Effector CD8-positive, alpha-beta T cell (primary cell): ENCODE measurements around the gene LRCH2.
"Not testable (repeated sequence)": the region's sequence is repeated elsewhere in the genome, so short reads cannot be mapped to it uniquely, and the experiment has no call there.

Source experiments
- DNase-seq: peaks from one replicate; lab custom pipeline; 2025; lab: John Stamatoyannopoulos, UW
- total RNA-seq, 4 experiments: gene quantifications; one replicate each; lab custom pipeline; 2026; lab: John Stamatoyannopoulos, UW

LRCH2 gene, protein sequence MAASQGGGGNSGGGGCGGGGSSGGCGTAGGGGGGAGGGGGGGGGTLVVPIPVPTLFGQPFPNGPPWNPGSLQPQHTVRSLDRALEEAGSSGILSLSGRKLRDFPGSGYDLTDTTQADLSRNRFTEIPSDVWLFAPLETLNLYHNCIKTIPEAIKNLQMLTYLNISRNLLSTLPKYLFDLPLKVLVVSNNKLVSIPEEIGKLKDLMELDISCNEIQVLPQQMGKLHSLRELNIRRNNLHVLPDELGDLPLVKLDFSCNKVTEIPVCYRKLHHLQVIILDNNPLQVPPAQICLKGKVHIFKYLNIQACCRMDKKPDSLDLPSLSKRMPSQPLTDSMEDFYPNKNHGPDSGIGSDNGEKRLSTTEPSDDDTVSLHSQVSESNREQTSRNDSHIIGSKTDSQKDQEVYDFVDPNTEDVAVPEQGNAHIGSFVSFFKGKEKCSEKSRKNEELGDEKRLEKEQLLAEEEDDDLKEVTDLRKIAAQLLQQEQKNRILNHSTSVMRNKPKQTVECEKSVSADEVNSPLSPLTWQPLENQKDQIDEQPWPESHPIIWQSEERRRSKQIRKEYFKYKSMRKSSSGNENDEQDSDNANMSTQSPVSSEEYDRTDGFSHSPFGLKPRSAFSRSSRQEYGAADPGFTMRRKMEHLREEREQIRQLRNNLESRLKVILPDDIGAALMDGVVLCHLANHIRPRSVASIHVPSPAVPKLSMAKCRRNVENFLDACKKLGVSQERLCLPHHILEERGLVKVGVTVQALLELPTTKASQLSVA
- 0 to 0.36 (median 0.18) reads per million in 4 experiments for total RNA-seq

DNA sequence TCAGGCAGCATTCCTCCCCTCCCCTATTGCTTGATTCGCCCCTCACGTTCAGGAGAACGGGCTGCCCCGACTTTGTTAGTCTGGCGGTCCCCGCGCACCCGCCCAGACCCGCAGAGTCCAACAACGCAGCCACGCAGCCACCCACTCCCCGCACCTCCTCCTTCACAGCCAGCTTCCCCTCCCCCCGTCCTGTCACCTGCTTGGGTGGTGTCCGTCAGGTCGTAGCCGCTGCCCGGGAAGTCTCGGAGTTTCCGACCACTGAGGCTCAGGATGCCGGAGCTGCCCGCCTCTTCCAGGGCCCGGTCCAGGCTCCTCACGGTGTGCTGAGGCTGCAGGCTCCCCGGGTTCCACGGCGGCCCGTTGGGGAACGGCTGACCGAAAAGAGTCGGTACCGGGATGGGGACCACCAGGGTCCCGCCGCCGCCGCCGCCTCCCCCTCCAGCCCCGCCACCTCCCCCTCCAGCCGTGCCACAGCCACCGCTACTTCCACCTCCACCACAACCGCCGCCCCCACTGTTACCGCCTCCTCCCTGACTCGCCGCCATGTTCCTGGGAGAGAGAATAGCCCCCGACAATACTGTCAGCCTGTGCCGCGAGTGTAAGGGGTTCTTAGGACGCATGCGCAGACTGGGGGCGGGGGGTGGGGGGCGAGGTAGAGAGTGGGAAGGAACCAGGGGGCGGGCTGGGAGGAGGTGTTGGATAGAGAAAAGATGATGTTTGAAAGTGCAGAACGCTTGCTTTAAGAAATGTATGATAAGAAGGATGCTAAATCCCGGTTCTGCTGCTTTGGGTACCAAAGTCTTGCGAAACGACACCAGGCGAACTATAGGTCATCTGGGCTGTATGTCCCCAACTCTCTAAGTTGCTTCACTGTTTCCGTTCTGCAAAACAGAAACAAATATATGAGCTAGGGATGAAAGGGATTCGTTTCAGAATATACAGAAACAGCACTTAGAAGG lies at the start of gene LRCH2:
TSS of gene LRCH2 (minus strand) at position 600 of the 959 bp plus-strand sequence. CDS start at position 545, 55 bp downstream.
- no peak for DNase-seq

DNA sequence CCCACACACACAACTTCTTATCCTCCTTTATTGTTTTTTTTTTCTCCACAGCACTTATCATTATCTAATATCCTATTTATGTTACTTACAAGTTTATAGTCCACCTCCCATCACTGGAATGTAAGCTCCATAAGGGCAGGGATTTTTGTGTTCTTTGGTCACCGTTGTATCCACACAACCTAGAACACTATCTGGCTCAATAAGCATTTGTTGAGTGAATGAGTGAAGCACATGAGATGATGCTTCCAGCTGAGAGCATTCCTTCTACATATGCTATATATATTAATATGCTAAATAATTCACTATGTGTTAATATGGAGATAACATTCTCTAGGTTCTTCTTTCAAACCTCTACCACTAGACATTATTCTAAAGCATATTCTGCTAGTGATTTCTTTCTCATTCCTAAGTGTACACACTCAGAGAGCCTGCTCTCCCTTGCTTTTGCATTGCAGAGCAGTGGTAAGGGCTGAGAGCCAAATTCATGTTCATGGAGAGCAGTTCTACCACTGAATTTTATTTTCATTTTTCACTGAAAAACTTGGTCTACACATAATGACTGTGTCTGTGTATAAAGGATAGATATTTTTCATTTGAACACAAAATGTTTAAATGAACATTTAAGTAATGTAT lies 35.3 kb upstream of the LRCH2 start:
- DNase-seq = no peak

DNA sequence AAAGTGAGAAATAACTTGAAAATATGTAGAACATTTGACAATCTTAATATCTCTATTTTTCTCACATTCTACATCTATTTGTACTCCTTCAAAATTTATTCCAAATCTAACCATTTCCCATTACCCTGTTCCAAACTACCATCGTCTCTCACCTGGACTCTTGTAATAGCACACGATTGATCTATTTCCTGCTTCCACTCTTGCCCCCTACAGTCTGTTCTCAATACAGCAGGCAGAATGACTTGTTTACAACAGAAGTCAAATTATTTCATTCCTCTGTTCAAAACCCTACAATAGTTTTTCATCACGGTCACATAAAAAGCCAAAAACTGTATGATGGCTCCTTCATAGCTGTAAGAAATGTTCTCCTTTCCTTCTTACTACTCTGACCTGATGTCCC lies 34.5 kb upstream of the LRCH2 start:
- no peak for DNase-seq

DNA sequence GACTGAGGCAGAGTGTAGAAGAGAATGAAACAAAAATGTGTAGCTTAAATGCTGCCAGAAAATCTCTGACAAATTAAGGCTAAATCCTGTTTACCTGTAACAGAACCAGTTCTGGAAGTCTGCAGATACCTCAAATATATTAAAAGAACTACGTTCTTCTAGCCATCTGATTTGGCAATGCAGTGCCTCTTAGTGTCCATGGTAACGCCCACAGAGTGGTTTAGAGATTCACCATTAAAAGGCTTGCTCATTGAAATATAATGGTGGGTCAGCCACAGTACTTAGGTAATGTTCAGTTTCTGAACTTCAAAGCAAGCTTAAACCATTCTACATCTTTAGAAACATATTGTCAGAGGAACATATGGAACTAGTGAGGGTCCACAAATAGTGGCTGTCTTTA lies 32.4 kb upstream of the LRCH2 start:
- DNase-seq = no peak

DNA sequence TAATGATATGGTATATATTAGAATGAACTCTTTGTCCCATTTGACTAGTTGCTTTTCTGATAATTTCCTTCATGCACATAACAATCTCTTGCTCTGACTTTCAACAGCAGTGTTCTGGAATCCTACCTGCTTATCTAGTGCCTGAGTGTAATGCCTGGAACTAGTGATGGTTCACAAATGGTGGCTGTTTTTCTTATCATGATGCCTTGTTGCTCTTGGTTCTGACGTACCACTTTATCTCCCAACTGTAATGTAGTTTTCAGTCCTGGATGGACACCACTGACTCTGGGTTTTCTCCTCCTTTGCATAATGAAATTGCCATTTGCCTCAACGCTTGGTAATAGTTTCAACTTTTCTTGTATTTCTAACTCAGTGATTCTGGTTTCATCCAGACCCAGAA lies 30.1 kb upstream of the LRCH2 start:
- no peak for DNase-seq

DNA sequence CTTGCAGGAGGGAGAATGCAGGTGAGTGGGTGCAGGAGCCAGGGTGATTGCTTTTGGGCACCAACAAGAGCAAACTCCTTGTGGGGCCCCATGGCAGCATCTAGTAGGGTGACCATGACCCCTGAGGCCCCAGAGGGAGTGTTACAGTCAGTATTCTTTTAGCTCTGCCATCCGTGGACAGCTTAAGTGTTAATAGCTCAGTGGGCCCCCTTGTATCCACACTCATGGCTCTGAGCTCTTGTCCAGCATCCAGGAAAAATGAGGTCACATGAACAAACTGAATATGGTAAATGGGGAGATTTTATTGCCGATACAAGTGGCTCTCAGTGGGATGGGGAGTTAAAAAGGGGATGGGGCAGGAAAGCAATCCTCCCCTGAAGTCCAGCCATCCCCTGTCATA lies 27.3 kb upstream of the LRCH2 start:
- no peak for DNase-seq

DNA sequence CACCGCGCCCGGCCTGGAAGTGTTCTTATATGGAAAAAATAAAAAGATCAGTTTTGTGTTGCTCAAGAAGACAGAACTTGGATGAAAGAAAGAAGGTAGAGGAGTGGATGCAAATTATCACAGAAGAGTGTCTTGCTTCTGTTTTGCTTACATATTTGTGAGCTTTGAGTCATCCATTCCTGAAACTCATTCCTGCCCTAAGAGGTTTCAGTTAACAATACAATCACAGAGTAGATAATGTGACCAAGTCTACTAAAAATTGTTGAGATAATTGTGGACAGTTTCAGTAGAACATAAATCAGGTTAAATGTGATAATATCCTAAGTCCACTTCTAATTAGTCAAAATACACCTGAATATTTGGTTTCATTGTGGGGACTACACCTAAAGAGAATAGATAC lies 26.4 kb upstream of the LRCH2 start:
- no peak for DNase-seq

DNA sequence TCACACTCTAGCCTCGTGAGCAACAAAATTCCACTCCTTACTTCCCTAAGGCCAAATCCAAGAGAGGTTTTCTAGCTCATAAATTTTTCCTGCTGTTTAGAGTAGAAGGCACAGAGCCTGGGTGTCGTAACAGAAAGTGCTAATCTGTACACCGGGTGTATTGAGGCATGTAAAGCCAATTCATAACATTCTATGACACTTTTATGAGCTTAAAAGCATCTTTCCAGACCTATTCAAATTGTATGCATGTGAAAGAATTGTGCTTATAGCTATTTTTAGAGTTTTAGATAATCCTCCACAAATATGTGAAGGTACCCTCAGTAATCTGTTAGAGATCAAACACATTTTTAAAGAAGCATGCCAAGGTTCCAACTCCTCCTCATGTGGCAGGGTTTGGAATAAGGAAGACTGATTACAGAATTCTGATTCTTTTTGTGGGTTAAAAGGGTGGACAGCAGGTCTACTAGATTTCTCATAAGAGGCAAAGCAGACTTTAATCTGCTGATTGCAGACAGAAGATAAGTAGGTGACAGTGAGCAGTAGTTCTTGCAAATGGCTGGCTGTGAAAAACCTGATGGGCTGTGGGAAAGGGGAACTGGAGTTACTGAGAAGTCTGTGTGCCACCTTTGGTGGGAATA lies 25.5 kb upstream of the LRCH2 start:
- DNase-seq = no peak

DNA sequence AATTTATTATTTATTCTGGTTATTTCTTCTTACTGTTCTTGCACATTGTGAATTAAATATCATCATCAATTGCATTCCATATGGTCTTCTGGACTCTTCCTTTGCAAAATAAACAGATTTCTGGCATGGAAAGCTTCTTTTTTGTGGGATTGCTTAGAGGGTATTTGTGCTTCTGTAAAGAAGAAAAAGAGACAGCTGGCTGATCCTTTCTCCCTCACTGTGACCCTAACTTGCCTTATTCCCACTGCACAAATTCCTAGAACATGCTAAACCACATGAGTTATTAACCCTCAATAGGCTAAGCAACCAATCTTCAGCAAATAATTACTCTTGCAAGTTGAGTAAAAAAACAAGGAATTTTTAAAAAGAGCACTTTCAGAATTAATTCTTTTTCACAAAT lies 23.8 kb upstream of the LRCH2 start:
- DNase-seq = no peak

DNA sequence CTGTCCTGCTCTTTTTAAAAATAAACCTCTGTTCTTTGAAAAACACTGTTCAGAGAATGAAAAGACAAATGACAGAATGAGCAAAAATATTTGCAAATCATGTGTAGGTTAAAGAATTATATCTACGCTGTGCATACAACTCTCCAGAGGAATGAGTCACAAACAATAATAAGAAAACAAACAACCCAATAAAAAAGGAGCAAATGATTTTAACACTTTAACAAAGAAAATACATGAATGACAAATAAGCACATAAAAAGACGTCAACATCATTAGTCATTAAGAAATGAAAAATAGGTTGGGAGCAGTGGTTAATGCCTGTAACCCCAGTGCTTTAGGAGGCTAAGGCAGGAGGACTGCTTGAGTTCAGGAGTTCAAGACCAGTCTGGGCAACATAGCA lies 21.1 kb upstream of the LRCH2 start:
- no peak for DNase-seq

DNA sequence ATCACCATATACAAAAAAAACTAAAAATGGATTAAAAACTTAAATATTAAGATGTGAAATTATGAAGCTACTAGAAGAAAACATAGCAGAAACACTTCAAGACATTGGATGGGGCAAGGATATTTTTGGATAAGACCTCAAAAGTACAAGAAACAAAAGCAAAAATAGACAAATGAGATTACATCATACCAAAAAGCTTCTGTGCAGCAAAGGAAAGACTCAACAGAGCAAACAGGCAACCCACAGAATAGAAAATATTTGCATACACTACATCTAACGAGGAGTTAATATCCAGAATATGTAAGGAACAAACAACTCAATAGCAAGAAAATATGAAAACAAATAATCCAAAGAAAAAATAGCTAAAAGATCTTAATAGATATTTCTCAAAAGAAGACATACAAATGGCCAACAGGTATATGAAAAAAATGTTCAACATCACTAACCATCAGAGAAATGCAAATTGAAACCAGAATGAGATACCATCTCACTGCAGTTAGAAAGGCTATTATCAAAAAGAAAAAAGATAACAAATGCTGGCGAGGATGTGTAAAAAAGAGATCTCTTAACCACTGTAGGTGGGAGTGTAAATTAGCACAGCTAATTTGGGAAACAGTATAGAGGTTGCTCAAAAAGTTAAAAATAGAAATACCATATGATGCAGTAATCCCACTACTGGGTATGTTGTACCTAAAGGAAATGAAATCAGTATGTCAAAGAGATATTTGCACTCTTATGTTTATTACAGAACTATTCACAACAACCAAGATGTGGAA lies 17.8 kb upstream of the LRCH2 start:
- DNase-seq = no peak

DNA sequence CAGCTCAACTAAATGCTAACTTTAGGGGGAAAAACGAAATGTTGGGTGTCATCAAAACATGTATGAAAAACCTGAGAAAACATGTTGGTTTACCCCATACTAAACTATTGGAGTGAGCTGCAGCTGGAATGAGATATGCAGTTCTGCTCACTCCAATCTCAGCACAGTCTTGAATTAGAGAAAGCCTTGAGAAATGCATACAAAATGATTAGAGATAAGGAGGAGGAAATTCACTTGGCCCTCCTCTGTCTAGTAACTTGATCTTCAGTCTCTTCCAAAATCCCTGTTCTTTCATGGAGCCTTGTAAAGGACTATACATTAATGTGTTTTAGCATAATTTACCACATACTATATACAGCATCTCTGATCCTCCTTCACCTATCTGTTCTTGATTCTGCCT lies 3.2 kb upstream of the LRCH2 start:
- no peak for DNase-seq

DNA sequence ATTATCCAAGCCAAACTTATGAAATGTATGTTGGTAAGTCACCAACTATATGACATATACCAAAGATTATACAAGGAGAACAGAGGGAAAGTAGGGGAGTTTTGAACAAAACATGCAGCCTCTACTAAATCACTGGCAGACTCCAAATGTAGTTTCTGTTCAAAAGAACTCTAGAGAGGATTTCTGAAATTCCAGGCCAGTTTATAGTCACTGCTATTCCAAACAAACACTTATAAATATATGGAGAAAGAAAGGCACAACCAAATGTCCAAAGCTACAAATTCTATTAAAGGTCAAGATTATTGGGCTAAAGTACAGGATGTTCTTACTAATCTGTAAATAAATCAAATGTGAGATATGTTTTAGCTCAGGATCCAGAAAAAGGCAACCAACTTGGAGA lies 2.7 kb upstream of the LRCH2 start:
- no peak for DNase-seq

DNA sequence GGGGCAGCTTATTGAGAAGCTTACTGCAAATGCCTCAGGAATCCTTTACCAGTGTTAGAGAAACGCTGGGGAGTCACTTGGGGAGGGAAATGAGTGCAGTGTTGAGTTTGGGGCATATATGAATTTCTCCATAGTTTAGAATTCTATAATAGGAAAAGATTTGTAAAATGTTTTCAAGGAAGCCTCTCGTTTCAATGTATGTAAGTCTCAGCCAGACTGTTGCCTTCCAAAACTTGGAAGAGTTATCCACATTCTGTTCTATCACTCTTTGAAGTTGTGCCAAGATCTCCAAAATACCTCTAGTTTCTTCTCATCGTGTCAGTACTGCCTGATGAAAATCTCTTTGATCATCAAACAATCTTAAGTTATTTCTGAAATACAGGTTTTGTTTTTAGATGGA lies 565 bp upstream of the LRCH2 start:
- DNase-seq = no peak

DNA sequence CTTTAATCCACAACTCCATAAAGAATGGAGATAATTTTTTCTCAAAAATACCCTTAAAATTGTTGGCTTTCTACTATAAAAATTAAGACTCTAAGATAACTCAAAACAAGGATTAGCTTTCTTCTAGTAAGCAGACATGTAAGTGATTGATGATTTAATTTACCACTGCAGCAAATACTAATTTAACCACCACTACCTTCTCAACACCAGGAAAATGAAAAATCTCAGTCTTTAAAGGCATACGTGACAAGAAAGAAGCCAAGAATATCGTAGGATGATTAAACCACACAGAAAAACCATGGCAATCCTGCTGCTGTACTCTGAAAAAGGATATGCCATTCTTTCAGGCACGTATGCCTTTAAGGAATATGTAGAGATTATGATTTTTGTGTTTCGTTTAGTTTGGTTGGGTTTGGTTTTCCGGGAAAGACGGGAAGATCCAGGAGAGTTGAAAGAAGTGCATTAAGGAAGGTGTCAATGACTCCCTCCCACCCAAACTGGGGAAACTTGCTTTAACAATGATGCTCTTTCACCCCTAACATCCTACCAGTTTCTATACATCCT lies 881 bp downstream of the LRCH2 start:
- no peak for DNase-seq

DNA sequence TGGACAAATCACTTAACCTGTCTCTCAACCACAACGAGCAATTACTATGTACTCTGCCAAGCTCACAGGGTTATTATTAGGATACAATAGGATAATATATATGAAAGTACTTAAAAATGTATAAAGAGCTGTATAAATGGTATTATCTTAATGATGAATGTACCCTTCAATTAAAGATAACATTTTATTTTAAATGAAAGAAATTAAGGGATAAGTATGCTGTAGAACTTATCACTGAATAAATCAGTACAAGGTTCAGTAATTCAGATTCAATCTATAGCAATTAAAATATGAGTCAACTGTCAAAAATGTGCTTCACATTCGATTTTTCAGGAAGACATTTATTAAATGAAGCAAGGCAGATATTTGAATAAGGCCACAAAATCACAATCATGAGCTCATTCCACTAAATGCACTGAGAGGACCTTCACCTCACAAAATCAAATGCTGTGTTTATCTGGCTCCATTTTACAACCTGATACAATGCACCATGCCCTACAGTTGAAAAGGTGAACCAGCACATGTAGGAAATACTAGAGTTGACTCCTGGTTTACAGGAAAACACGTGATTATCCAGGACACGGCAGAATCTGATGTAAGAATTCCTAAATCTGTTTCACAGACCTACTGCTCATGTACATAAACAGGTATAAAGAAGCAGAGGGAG lies 4.4 kb downstream of the LRCH2 start:
- DNase-seq = no peak

DNA sequence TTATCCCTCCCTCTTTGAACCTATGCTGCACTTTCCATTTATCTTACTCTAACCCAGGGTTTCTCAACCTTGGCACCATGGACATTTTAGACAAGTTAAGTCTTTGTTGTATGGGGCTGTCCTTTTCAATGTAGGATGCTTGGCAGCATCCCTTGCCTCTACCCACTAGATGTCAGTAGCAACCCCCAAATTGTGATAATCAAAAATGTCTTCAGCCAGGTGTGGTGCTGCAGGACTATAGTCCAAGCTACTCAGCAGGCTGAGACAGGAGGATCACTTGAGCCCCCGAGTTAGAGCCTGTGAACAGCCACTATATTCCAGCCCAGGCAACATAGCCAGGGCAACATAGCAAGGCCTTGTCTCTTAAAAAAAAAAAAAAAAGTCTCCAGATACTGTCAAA lies 7.0 kb downstream of the LRCH2 start:
- DNase-seq = no peak

DNA sequence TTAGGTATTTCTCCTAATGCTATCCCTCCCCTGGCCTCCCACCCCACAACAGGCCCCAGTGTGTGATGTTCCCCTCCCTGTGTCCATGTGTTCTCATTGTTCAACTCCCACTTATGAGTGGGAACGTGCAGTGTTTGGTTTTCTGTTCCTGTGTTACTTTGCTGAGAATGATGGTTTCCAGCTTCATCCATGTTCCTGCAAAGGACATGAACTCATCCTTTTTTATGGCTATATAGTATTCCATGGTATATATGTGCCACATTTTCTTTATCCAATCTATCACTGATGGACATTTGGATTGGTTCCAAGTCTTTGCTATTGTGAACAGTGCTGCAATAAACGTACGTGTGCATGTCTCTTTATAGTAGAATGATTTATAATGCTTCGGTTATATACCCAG lies 16.6 kb downstream of the LRCH2 start:
- DNase-seq = not testable (repeated sequence)

DNA sequence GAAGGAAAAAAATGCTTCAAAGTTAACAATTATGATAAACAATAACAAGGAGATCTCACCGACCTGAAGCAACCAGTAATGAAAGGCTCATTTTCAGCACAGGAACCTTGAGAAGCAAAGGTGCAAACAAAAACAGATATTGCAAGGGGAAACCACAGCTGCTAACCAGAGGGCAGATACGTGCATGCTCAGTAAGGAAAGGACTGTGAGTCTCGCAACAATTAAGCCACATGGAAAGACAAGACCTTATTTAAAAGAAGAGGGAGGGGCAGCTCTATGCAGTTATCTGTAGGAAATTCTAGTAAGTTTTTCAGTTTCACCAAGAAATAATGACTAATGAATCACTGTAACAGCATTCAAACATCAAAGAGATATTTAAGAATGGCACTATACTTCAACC lies 19.3 kb downstream of the LRCH2 start:
- no peak for DNase-seq
